ENCODE measurements around the gene MYL10.

Gene MYL10

DNA sequence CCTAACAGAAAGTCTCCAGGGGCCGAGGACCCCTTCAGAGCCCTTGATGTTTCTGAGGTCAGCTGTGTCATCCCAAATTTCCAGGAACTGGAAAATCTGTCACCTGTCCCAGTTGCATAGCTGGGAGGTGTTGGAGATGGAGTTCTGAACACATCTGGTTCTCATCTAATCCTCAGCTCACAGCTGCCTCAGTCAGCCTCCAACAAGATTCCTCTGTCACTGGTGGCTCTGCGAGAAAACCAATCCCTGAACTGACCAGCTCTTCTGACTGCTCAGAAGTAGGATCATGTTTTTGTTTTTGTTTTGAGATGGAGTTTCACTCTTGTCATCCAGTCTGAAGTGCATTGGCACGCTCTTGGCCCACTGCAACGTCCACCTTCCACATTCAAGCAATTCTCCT is 37.6 kb upstream of the MYL10 start:
- H3K27ac ChIP-seq, result no peak overlapping the region
- TF ChIP-seq, protein P1, sequence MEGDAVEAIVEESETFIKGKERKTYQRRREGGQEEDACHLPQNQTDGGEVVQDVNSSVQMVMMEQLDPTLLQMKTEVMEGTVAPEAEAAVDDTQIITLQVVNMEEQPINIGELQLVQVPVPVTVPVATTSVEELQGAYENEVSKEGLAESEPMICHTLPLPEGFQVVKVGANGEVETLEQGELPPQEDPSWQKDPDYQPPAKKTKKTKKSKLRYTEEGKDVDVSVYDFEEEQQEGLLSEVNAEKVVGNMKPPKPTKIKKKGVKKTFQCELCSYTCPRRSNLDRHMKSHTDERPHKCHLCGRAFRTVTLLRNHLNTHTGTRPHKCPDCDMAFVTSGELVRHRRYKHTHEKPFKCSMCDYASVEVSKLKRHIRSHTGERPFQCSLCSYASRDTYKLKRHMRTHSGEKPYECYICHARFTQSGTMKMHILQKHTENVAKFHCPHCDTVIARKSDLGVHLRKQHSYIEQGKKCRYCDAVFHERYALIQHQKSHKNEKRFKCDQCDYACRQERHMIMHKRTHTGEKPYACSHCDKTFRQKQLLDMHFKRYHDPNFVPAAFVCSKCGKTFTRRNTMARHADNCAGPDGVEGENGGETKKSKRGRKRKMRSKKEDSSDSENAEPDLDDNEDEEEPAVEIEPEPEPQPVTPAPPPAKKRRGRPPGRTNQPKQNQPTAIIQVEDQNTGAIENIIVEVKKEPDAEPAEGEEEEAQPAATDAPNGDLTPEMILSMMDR (conservative IDR thresholded peaks at IDR 0.05), result no peak

DNA sequence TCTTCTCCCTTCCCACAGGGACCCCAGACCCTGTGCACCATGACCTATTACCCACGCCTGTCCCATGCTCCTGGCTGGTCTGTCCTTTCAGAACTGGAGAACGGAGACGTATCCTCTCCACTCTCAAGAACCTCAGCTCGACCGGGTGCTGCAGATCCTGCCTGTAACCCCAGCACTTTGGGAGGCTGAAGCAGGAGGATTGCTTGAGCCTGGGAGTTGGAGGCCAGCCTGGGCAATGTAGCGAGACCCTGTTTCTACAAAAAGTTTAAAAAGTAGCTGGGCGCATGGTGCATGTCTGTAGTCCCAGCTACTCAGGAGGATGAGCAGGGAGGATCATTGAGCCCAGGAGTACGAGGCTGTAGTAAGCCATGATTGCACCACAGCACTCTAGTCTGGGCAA is 37.2 kb upstream of the MYL10 start:
- TF ChIP-seq, protein P1 (conservative IDR thresholded peaks at IDR 0.05), result no peak

DNA sequence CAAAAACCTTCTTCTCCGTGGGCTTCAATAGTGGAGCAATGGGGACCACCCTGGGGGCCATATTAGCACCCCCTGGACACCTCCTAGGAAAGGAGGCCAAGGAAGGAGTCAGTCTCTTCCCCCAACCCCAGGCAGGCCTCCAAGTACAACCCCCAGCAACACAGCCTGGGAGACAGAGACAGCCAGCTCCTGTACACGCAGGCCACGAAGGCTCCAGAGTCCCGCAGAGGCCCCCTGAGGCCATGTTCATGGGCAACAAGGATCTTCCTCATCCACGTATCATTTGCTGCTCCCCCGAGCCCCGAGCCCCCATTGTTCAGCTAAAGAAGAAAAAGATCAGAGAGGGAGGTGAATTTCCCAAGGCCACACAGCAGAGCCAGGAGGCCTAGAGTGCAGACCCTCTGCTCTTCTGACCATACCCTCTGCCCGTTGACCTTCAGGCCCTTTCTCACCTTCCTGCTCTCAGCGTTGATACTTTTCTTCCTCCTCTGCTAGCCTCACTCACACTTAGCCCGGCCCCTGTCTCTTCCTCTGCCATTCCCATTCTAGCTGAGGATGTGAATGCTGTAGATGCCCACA is 35.9 kb upstream of the MYL10 start:
- TF ChIP-seq, protein P1 (conservative IDR thresholded peaks at IDR 0.05), result no peak
- no peak overlapping the region for H3K27ac ChIP-seq

More for the DNA sequence above, 37.2 kb upstream of the MYL10 start:
- no peak overlapping the region for H3K27ac ChIP-seq

DNA sequence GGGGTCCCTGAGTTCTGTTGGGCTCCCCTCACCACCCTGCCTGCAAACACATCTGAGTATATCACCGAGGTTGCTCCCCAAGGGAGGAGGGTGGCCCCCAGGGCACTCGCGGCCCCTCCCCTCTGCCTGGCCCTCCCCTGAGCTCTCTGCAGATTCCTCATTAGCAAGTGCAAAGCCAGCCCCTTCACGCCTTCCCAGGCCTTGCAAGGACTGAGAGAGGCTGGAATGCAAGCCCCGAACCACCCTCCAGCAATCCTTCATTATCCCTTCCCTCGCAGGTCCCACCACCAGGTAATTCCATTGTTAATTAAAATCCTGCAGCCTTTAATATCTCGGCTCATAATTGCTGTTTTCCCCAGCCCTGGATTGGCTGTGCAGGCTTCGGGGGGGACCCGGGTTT is 35.3 kb upstream of the MYL10 start:
- H3K27ac ChIP-seq, result no peak overlapping the region
- TF ChIP-seq, protein P1 (conservative IDR thresholded peaks at IDR 0.05), result no peak

DNA sequence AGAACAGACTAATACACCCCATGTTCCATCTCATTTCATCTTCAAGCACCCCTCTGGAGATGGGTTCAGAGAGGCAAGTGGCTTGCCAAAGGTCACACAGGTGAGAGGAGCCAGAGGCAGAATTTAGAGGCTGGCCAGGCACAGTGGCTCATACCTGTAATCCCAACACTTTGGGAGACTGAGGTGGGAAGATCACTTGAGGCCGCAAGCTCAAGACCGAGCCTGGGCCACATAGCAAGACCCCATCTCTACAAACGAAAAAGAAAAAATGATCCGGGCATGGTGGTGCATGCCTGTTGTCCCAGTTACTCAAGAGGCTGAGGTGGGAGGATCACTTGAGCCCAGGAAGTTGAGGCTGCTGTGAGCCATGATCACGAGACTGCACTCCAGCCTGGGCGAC is 34.7 kb upstream of the MYL10 start:
- no peak overlapping the region for H3K27ac ChIP-seq
- TF ChIP-seq, protein P1 (conservative IDR thresholded peaks at IDR 0.05), result no peak

DNA sequence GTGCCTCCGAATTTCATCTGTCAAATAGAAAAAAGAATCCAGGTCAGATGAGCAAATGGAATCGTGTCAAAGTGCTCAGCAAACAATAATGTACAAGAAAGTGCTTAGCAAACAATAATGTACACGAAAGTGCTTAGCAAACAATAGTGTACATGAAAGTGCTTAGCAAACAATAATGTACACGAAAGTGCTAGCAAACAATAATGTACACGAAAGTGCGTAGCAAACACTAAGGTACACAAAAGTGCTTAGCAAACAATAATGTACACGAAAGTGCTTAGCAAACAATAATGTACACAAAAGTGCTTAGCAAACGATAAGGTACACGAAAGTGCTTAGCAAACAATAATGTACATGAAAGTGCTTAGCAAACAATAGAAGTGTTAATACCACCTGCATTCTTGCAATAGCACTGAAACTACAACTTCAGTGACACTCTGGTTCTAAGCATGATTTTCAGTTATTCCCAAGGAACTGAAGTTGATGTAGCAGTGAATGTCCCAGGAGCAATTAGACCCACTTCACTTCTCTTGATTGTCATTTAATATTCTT is 33.4 kb upstream of the MYL10 start:
- TF ChIP-seq, protein P1 (conservative IDR thresholded peaks at IDR 0.05), result no peak
- no peak overlapping the region; the same call in 1 of the 2 replicates for H3K27ac ChIP-seq

DNA sequence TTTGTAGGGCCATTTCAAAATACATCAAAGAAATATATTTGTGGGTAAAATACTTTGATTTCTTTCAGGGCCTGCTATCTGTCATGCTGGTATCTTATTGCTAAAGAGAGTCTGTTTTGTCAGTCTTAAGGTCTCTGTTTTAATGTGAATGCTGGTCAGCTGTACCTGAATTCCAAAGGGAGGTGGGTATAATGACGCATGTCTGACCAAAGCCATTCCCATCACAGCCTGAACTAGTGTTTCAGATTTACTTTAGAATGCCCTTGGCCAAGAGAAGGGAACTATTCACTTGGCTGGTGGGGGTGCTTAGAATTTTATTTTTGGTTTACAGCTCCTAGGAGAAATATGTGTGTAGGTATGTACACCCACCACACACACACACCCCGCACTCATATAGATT is 30.6 kb upstream of the MYL10 start:
- no peak overlapping the region for H3K27ac ChIP-seq
- TF ChIP-seq, protein P1 (conservative IDR thresholded peaks at IDR 0.05), result no peak
